ENCODE results near the gene XPOT. TPM values are rescaled to one million over a fixed set of nuclear protein-coding genes. Genes with fewer than 3 reads are reported as not detected.
"Not testable (repeated sequence)": the region's sequence is repeated elsewhere in the genome, so short reads cannot be mapped to it uniquely, and the experiment has no call there.

Gene XPOT, protein sequence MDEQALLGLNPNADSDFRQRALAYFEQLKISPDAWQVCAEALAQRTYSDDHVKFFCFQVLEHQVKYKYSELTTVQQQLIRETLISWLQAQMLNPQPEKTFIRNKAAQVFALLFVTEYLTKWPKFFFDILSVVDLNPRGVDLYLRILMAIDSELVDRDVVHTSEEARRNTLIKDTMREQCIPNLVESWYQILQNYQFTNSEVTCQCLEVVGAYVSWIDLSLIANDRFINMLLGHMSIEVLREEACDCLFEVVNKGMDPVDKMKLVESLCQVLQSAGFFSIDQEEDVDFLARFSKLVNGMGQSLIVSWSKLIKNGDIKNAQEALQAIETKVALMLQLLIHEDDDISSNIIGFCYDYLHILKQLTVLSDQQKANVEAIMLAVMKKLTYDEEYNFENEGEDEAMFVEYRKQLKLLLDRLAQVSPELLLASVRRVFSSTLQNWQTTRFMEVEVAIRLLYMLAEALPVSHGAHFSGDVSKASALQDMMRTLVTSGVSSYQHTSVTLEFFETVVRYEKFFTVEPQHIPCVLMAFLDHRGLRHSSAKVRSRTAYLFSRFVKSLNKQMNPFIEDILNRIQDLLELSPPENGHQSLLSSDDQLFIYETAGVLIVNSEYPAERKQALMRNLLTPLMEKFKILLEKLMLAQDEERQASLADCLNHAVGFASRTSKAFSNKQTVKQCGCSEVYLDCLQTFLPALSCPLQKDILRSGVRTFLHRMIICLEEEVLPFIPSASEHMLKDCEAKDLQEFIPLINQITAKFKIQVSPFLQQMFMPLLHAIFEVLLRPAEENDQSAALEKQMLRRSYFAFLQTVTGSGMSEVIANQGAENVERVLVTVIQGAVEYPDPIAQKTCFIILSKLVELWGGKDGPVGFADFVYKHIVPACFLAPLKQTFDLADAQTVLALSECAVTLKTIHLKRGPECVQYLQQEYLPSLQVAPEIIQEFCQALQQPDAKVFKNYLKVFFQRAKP
- 51.8 and 76.8 TPM in 2 replicates for total RNA-seq (2014; rRNA removed; shearing (Covaris generic); ENCODE audit: low replicate concordance)

DNA sequence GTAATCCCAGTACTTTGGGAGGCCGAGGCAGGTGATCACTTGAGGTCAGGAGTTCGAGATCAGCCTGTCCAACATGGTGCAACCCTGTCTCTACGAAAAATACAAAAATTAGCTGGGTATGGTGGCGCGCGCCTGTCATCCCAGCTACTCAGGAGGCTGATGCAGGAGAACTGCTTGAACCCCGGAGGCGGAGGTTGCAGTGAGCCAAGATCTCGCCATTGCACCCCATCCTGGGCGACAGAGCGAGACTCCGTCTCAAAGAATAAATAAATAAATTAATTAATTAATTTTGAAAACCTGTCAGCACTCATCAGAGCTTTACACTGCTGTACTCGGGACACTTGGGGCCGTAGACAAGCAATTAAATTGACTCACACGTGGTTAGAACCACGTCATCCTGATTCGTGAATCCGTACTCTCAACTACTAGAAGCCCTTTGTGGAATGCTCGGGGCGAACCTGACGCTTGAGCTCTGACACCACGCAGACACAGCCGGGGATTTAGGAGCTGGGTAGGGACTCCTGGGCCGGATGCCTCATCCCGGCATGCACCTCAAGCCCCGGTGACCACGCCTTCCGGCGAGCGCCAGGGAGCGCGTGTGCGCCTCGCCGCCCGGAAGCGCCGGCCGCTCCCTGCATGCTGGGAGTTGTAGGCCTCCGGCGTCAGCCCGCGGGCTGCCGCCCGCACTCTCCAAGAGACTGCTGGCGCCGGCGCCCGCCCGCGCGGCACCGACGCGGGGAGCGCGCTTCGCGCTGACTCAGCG lies at the start of gene XPOT:
XPOT (plus strand) TSS at position 686 of the 763 bp plus-strand sequence. CDS start 5,644 bp downstream, outside the sequence.
- peak; percentile 97 for DNase-seq
- Histone ChIP-seq H3K4me3 (peak within 1 kb of the TSS; percentile 97), H3K27me3 (no peaks in the 10 kb centered on the region), H3K9me3 (no peaks in the 10 kb centered on the region), H3K36me3 (peaks cover 38% of the 10 kb centered on the region)

DNA sequence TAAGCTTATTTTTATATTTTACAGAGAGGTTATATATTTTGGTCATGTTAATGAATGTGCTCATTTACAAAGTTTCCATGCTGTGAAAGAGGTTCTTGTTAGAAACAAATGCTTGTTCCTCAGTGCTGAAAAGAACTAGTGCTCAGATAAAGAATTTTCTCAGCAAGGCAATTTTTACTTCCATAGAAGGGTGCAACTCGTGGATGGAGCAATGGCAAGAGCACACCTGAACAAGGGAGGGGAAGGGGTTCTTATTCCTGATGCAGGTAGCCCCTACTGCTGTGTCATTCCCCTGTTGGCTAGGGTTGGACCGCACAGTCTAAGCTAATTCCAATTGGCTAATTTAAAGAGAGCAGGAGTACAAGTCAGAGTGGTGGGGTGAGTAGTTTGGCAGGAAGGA lies 48.0 kb upstream of the XPOT start:
- not testable (repeated sequence) for H3K4me3 ChIP-seq, H3K9me3 ChIP-seq, H3K27me3 ChIP-seq, DNase-seq, H3K36me3 ChIP-seq

DNA sequence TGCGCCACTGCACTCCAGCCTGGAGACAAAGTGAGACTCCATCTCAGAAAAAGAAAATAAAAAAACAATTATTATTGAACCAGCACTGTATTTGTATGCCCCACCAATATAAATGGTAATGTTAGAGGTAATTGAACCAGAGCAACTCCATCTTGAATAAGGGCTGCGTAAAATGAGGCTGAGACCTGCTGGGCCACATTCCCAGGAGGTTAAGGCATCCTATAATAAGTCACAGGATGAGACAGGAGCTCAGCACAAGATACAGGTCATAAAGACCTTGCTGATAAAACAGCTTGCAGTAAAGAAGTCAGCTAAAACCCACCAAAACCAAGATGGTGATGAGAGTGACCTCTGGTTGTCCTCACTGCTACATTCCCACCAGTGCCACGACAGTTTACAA lies 43.0 kb upstream of the XPOT start:
- H3K9me3 ChIP-seq, DNase-seq, H3K4me3 ChIP-seq, H3K36me3 ChIP-seq, H3K27me3 ChIP-seq: not testable (repeated sequence)

DNA sequence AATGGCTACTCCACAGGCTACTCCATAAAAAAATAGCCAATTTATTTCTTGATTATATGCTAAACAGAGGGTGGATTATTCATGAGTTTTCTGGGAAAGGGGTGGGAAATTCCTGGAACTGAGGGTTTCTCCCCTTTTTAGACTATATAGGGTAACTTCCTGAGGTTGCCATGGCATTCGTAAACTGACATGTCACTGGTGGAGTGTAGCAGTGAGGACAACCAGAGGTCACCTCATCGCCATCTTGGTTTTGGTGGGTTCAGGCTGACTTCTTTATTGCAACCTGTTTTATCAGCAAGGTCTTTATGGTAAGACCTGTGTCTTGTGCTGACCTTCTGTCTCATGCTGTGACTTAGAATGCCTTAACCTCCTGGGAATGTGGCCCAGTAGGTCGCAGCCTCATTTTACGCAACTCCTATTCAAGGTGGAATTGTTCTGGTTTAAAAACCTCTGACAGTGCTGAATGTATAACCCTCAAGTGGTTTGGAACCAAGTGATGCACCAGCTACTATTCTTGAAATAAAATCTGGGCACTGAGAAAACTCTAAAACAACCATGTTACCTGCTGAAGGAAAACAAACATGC lies 41.4 kb upstream of the XPOT start:
- Histone ChIP-seq H3K36me3 (no peaks in the 10 kb centered on the region), H3K27me3 (no peaks in the 10 kb centered on the region), H3K4me3 (no peak overlapping the region), H3K9me3 (no peaks in the 10 kb centered on the region)
- no peak for DNase-seq

DNA sequence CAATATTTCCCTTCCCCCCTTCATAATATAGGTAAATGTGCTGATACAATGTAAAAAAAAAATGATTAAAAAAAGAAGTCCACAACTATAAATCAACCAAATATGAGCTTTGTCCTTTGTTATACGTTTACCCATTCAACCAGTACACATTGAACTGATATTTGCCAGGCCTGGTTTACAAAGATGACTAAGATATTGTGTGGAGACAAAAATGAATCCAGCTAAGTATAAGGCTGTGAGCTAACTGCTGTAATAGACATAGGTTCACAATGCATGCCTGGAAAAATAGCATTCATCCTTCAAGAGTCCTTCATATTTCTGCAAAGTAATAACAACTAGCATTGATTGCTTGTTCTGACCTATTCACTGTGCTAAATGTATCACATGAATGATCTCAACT lies 20.5 kb upstream of the XPOT start:
- Histone ChIP-seq H3K4me3 (no peak overlapping the region), H3K9me3 (peaks cover 10% of the 10 kb centered on the region; the same call in 1 of the 2 replicates), H3K36me3 (no peaks in the 10 kb centered on the region), H3K27me3 (no peaks in the 10 kb centered on the region)
- no peak for DNase-seq

DNA sequence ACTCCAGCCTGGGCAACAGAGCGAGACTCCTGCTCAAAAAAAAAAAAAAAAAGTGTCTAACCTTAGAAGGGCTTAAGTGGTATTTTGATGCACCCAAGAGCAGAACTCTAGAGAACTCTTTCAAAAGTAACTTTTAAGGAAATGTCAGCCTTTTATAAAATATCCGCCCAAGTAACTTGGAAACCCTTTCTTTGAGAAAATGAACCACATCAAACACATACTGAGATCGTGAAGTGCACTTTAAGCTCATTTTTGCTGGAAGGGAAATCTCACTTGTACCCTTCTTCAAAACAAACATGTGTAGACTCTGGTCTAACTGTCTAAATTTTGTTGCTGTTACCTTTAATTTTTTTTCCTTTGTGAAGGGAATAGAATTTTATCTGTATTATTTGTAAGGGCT lies 19.2 kb upstream of the XPOT start:
- Histone ChIP-seq H3K9me3 (peaks cover 10% of the 10 kb centered on the region; the same call in 1 of the 2 replicates), H3K4me3 (no peak overlapping the region), H3K36me3 (no peaks in the 10 kb centered on the region), H3K27me3 (no peaks in the 10 kb centered on the region)
- no peak for DNase-seq

DNA sequence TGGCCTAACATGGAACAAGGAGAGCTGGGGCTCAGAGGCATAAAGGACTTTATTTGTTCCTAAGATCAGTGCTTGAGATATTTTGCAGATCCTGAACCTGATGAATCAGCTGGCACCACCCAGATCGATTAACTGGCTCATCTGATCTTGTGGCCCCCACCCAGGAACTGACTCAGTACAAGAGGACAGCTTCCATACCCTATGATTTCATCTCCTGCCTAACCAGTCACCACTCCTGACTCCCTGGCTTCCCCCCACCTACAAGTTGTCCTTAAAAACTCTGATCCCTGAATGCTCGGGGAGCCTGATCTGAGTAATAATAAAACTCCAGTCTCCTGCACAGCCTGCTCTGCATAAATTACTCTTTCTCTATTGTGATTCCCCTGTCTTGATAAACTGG lies 18.7 kb upstream of the XPOT start:
- H3K36me3 ChIP-seq = no peaks in the 10 kb centered on the region
- no peak overlapping the region for H3K4me3 ChIP-seq
- H3K9me3 ChIP-seq = peaks cover 10% of the 10 kb centered on the region; the same call in 1 of the 2 replicates
- peak; percentile 80 for DNase-seq
- H3K27me3 ChIP-seq = no peaks in the 10 kb centered on the region

DNA sequence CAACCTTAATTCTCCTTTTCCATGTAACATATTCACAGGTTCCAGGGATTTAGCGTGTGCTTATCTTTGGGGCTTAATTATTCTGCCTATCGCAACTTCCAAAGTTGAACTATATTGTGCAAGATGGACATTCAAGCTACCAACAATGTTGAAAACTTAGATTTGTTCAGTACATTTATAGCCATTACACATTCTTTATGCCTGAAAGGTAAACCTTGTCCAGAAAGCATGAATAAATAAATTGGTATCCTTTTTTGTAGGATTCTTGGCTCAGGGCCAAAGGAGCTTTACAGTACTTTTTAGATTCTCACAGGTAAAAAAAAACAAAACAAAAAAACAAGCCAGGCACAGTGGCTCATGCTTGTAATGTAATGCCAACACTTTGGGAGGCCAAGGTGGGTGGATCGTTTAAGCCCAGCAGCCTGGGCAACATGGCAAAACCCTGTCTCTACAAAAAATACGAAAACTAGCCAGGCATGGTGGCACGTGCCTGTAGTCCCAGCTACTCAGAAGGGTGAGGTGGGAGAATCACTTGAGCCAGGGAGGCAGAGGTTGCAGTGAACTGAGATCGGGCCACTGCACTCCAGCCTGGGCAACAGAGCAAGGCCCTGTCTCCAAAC lies 16.9 kb upstream of the XPOT start:
- H3K4me3 ChIP-seq = no peak overlapping the region
- H3K27me3 ChIP-seq = no peaks in the 10 kb centered on the region
- no peaks in the 10 kb centered on the region; the same call in 1 of the 2 replicates for H3K9me3 ChIP-seq
- DNase-seq = no peak
- no peaks in the 10 kb centered on the region for H3K36me3 ChIP-seq

DNA sequence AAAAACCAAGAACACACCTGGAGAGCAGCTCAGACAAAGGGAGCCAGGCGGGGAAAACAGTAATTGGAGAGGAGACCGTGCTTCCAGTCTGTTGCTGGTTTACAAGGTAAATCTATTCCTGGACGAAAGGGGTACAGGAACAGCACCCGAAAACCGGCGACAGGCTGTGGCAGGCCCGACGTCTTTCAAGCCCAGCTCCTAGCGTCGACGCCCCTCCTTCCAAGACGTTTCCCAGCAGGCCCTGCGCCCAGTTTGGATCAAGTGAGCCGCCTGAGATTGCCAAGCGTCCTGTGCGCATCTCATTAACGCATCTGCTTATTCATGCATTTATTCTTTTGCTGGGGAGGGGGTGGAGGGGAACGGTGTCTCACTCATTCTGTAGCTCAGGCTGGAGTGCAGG lies 15.0 kb upstream of the XPOT start:
- Histone ChIP-seq H3K4me3 (no peak overlapping the region), H3K9me3 (no peaks in the 10 kb centered on the region; the same call in 1 of the 2 replicates), H3K27me3 (no peaks in the 10 kb centered on the region), H3K36me3 (no peaks in the 10 kb centered on the region)
- no peak for DNase-seq

DNA sequence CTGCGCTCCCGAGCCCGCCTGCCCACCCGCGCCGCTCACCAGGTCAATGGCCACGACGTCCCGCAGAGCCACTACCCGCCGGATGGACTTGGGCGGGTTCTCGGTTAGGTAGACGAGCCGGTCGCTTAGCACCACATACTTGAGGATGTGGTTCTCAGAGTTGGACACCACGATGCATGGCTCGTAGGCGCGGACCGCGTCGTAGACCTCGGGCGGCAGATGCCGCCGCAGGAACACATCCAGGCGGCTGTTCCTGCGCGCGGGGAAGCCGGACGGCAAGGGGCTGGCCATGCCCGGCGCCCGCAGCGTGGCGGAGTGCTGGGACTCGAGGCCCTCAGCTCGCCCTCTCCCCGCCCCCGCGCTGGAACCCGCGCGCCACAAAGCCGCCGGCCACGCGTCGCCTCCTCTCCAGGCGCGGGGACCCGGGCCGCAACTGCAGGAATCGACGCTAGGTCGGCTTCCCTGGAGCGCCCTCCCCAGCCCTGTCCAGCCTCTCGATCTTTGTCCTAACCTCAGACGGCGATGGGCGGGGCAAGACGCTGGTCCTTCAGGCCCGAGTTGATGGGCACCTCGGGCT lies 13.8 kb upstream of the XPOT start, which contains the start of gene C12orf56:
C12orf56 (minus strand) TSS at position 484 of the 577 bp plus-strand sequence; CDS start at position 291, 193 bp downstream.
- peak; percentile 53 for DNase-seq
- H3K27me3 ChIP-seq = no peaks in the 10 kb centered on the region
- H3K9me3 ChIP-seq = no peaks in the 10 kb centered on the region; the same call in 1 of the 2 replicates
- H3K36me3 ChIP-seq = no peaks in the 10 kb centered on the region
- peak within 1 kb of the TSS; percentile 40 for H3K4me3 ChIP-seq

DNA sequence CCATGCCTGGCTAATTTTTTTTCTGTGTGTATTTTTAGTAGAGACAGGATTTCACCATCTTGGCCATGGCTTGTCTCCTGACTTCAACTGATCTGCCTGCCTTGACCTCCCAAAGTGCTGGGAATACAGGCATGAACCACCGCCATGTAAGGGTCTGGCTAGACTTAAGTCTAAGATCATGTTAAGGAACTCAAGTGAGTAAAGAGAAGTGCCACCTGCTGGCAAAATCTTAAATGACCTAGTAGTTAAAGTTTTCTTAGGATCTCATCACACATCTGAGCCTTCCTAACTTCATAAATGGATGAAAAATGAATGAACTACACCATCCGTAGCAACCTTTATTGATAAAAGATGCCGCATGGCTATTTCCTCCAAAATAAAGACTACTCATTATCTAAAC lies 12.0 kb upstream of the XPOT start:
- Histone ChIP-seq H3K36me3 (no peaks in the 10 kb centered on the region), H3K4me3 (no peak overlapping the region), H3K9me3 (no peaks in the 10 kb centered on the region), H3K27me3 (no peaks in the 10 kb centered on the region)
- DNase-seq = no peak

DNA sequence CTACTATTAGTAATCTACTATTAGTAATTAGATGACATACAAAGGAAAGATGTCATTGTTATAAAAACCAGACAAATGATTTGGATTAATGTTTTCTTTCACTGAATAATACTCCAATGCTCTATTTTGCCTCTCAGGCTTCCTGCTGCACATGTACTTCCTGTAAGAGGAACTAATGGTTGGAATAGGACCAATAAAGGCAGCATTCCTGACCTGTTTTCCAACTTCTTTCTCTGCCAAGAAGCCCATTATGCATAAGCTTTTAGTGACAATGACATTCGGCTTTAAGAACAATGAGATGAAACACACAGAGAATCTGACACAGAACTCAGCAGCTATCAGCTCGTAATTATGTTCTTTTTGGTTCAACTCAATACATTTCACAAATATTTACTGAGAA lies 8.5 kb upstream of the XPOT start:
- DNase-seq = no peak
- no peaks in the 10 kb centered on the region for H3K9me3 ChIP-seq

DNA sequence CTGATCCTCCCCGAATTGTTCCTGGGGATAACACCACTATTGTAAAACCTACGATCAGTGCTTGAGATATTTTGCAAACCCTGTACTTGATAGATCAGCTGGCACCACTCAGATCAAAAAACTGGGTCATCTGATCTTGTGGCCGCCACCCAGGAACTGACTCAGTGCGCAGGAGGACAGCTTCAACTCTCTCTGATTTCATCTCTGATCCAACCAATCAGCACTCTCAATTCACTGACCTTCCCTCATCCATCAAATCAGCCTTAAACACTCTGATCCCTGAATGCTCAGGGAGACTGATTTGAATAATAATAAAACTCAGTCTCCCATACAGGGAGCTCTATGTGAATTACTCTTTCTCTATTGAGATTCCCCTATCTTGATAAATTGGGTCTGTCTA lies 4.2 kb upstream of the XPOT start:
- Histone ChIP-seq H3K36me3 (peaks cover 4% of the 10 kb centered on the region; the same call in 1 of the 2 replicates), H3K27me3 (no peaks in the 10 kb centered on the region), H3K9me3 (no peaks in the 10 kb centered on the region), H3K4me3 (no peak overlapping the region)
- no peak for DNase-seq

More for the DNA sequence above, 8.5 kb upstream of the XPOT start:
- no peak overlapping the region for H3K4me3 ChIP-seq
- no peaks in the 10 kb centered on the region for H3K27me3 ChIP-seq
- H3K36me3 ChIP-seq = no peaks in the 10 kb centered on the region

DNA sequence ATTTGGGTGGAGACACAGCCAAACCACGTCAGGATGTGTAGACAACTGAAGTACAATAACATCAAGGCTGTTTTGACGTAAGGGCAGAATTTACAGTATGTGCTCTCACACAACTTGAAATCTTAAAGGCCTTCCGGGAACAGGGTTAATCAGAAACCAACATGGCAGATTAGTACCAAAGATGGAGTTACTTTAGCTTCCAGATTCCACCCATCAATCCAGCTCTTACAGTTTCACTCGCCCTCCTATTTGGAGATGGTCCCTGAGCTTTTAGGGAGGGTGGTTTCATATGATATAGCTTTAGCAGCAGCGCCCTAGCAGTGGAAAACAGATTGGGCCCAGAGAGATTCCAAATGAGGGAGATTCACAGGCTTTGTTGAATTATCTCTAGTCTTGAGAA lies 2.0 kb upstream of the XPOT start:
- H3K27me3 ChIP-seq = no peaks in the 10 kb centered on the region
- no peaks in the 10 kb centered on the region for H3K9me3 ChIP-seq
- no peak for DNase-seq
- peaks cover 24% of the 10 kb centered on the region for H3K36me3 ChIP-seq
- no peak overlapping the region for H3K4me3 ChIP-seq

DNA sequence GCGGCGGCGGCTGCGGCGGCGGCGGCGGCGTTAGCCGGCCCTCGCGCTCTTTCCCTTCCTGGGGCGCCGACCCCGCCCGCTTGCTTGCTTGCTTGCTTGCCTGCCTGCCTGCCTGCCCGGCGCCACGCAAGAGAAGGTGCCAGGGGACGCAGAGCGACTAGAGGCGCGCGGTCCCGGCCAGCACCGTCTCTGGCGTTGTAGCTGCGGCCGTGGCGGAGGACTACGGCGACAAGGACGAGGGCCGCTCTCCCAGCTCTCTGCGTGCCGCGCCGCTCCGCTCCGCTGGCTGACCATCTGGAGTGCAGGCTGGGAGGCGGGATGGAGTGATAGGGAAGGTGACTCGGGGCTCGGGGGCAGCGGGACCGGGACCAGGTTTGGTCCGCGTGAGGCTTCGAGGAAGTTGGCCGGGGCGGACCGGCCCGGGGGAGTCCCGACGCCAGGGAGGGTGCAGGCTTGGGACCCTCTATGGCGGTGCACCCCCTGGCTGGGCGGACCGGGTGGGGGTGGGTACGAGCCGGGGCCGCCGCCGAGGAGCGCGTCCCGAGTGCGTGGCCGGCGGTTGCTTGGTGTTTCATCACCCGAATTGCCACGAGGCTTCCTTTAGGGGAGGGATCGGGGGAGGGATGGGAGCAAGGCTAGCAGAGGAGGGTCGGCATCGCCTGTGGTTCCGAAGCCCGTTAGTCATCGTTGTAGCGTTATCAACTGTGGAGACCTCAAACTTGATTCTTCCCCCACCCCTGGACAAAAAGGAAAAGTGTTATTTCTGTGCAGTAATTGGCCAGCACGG lies 471 bp downstream of the XPOT start:
- Histone ChIP-seq H3K36me3 (peaks cover 43% of the 10 kb centered on the region), H3K27me3 (no peaks in the 10 kb centered on the region), H3K4me3 (peak overlapping the region; percentile 97), H3K9me3 (no peaks in the 10 kb centered on the region)
- peak; percentile 83 for DNase-seq
